Keratinocyte (primary cell): ENCODE measurements around the gene GSTA1.
"Not testable (repeated sequence)": the region's sequence is repeated elsewhere in the genome, so short reads cannot be mapped to it uniquely, and the experiment has no call there.

Experiments
- EZH2 ChIP-seq: IDR thresholded peaks from one replicate; pipeline ENCODE4 v1.6.1; 2012; ENCODE audit warnings: inconsistent platforms, mild to moderate bottlenecking, low read length, moderate library complexity
- TF ChIP-seq, protein P1 (sequence below), 3 experiments: IDR thresholded peaks in 1 of 3; conservative IDR thresholded peaks in 1 of 3; optimal IDR thresholded peaks in 1 of 3; 2 replicates in 2 of 3; 3 replicates in 1 of 3; pipeline versions ENCODE3 to v1.5.1; 2011; ENCODE audit warnings: low read length in 3 of 3, mild to moderate bottlenecking in 3 of 3, moderate library complexity in 2 of 3, control low read depth in 1 of 3, inconsistent platforms in 1 of 3; ENCODE audit not compliant: insufficient read depth in 2 of 3; ENCODE audit errors: extremely low read depth in 1 of 3

DNA sequence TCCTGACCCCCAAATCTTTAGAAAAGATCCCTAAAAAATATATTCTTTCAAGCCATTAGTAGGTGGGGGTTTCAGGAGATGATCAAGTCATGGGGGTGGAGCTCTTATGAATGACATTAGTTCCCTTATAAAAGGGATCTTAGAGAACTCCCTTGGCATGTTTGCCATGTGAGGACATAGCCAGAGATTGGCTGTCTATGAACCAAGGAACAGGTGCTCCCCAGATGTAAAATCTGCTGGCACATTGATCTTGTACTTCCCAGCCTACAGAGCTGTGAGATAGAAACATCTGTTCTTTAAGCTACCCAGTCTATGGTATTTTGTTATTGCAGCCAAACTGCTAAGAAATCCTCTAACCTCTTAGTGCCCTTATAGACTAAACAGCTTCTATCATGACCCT lies 36.0 kb downstream of the GSTA1 start:
- TF ChIP-seq, protein P1, sequence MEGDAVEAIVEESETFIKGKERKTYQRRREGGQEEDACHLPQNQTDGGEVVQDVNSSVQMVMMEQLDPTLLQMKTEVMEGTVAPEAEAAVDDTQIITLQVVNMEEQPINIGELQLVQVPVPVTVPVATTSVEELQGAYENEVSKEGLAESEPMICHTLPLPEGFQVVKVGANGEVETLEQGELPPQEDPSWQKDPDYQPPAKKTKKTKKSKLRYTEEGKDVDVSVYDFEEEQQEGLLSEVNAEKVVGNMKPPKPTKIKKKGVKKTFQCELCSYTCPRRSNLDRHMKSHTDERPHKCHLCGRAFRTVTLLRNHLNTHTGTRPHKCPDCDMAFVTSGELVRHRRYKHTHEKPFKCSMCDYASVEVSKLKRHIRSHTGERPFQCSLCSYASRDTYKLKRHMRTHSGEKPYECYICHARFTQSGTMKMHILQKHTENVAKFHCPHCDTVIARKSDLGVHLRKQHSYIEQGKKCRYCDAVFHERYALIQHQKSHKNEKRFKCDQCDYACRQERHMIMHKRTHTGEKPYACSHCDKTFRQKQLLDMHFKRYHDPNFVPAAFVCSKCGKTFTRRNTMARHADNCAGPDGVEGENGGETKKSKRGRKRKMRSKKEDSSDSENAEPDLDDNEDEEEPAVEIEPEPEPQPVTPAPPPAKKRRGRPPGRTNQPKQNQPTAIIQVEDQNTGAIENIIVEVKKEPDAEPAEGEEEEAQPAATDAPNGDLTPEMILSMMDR (optimal IDR thresholded peaks at IDR 0.05 in 1 of 3, IDR thresholded peaks at IDR 0.05 in 1 of 3, conservative IDR thresholded peaks at IDR 0.05 in 1 of 3; ENCODE audit: extremely low read depth in 1 of 3, insufficient read depth in 2 of 3, low read length in 3 of 3) = not testable (repeated sequence)
- not testable (repeated sequence) for TF ChIP-seq EZH2
